Fibroblast of skin of left quadriceps (primary cell): Measurements from ENCODE around the gene DCP1B.

ENCODE experiments used
- DNase-seq, 2 experiments: peaks; one replicate each; pipeline ENCODE4 v3.0.0-alpha.2; 2013; ENCODE audit warnings: low read depth in 2 of 2

Gene DCP1B

DNA sequence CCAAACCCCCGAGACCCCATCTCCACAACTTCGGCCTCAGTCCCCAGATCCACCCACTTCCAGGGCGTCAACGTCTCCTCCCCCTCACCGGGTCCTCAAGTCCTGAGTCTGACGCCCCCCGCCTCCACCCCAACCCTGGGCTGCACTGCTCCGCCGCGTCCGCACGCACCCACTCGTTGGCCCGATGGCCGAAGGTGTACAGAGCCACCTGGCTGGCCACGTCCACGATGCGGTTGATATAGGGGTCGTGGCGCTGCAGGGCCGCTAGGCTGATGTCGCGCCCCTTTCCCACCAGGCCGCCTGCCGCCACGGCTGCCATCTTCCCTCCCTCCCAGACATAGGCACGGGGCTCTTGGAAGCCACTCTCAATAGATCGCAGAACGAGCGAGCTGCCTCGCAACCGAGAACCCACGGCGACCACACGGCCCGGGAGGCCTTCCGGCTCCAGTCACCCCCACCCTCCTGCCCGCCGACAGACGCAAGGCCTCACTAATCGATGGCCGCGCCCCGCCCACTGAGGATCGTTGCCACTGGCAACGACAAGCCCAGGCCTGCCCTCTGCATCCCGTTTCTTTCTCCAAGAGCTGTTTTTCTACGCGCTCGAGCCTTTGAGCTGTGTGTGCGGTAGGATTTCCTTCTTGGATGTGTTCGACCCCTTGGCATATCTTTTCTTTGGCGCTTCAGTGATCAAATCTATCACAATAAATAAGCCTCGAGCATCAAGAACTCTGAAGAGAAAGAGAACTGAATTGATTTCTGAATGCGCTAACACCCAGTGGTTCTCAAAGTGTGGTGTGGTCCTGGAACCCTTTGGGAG is at the start of gene DCP1B:
Gene DCP1B, minus strand, starts transcription at position 345 of the 817 bp plus-strand sequence. Its CDS starts 26 bp downstream, at position 319.
- DNase-seq = peak; percentile 90 to 91

DNA sequence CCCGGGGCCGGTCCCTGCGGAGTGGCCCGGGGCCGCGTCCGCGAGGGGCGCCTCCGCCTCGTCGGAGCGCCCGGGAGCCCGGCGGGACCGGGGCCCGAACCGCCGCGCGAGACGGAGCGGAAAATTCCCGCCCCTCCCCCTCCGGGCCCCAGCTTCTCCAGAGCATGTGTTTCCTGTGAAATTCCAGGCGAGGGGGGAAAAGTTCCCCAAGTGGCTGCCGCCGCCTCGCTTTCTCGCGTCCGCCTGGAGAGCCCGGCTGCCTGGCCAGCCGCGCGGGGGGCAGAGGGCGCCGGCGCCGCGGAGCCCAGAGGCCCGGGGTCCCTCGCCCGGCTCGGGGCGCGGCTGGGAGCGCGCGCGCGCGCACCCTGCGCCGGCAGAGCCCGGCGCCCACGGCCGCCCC is 49.4 kb upstream of the DCP1B start:
- peak in 1 of 2 experiments; percentile 21 for DNase-seq

DNA sequence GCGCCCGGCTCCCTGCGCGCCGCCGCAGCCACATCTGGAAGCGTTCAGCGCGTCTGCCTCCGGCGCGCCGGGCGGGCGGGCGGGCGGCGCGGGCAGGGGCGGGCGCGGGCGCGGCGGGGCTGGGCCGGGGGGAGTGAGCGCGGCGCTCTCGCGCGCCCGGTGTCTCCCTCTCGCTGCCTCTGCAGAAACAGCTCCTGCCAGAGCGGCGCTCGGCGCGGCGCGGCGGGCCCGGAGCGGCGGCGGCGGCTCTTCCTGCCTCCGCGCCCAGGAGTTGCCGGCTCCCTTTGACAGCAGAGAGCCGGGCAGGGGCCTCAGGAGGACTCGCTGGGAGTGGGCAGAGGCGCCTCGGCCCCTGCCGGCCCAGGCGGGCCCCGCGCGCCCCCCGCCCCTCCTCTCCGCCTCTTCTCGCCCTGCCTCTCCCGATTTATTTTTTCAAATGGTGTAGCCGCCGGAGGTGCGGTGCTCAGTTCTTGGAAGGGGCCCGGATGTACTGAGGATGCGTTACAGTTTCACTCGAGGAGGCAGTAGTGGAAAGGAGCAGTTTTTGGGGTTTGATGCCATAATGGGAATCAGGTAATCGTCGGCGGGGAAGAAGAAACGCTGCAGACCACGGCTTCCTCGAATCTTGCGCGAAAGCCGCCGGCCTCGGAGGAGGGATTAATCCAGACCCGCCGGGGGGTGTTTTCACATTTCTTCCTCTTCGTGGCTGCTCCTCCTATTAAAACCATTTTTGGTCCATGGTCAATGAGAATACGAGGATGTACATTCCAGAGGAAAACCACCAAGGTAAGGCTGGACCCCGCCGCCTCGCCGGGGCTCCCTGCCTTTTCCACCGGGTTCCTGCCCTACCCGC is 48.8 kb upstream of the DCP1B start, which contains the start of gene CACNA1C:
Gene CACNA1C, plus strand, starts transcription at position 162 of the 853 bp plus-strand sequence. Its CDS starts 576 bp downstream, at position 738.
- DNase-seq = peak; percentile 51 to 52

DNA sequence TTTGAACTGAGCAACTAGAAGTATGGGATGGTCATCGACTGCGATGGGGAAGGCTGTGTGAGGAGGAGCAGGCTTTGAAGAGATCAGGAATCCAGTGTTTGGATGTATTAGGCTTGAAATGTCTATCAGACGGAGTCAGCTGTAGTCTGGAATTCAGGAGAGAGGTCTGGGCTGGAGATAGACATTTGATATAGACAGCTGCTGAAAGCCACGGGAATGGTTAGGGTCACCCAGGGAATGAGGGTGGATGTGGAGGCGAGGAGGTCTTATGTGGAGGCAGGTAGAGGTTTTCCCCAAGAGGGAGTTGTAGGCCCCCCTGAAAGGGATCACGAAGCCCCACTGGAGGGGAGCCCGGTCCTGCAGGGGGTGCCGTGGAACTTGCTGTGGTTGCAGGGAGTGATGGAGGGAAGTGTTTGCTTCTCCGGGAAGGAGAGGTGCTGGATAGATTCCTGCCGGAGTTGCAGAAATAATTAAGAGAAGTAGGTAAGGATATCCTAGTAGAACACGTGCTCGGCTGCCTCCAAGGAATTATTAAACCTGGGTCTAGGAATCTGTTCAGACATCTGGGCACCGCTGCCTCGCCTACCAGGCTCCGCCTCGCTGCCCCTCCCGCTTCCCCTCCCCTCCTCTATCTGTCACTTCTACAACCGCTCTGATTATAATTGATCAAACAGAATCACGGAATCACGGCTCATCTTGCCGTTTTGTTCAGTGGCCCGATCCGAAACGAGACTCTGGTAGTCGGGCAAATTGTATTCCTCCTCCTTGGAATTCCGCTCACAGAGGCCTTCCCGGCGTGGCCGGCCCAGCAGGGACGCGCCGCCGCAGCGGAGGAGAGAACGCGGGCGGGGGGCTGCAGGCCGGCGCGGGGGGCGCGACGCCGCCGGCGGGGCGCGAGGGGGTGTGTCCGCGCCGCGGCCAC is 47.7 kb upstream of the DCP1B start:
- no peak for DNase-seq

DNA sequence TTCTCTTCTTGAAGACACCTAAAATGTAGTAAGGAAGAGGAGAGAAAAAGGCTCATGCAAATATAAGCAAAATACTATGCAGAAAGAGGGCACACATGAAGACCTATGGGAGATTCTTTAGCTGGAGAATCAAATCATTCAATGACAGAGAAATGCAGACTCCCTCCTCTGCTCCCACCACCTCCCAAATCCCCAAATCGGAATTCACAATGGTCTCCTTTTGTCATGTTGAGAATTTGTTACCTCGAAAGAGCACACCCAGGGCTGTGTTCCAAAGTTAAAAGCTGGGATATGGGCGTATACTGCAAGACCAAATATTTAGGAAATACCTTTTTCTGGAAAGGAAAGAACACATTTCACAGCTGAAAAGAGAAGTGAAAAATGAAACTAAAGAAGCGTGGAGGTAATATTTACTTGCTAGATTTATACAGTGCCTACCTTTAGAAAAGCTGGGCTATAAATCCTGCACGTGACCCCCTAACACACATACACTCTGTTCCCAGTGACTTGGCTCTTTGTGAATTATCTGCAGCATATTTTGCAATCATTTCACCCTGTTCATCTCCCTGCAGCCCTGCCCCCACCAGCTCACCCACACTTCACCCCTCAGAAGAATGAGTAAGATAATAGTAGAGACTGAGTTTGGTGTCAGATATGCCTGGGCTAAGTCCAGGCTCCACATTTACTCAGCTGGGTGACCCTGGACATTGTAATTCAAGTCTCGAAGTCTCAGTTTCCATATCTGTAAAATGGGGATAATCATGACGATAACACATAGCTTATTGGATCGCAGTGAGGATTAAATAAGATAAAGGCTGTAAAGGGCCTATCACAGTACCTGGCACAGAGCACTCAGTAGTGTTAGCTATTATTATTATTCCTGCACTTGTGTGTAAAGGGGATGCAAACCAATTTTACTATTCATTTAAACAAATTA is 45.6 kb upstream of the DCP1B start:
- peak in 1 of 2 experiments; percentile 20 for DNase-seq

DNA sequence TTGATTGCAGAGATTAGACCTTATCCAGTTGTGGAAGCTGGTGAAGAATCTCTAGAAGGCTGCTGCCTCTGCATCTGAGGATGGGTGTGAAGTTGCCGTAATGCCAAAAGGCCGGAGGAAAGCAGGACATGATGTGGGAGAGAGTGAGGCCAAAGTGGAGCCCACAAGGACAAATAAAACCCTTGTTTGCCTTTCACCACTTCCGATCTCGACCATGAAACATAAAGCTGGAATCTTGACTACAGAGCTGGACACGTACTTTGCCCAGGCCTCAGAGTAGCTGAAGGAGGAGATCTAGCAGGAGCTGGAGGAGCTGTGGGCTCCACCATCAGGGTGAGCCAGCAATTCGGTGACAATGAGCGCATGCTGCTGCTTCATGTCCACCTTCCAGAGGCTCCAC is 43.5 kb upstream of the DCP1B start:
- DNase-seq = no peak

DNA sequence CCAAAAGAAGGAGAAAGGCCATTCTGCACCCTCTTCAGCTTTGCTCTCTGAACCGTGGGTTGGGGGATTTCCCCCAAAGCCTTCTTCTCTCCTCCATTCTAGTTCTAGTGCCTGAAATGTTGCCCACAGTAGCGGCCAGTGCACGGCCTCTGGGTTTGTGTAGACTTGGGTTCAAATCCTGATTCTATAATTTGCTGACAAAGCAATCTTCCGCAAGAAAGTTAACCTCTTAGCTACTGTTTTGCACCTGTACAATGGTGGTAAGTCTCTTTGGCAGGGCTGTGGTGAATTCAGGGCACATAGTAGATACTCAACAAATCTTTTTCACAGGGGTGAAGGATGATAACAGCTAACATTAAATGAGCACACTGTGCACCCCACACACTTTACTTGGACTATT is 42.7 kb upstream of the DCP1B start:
- DNase-seq = no peak

DNA sequence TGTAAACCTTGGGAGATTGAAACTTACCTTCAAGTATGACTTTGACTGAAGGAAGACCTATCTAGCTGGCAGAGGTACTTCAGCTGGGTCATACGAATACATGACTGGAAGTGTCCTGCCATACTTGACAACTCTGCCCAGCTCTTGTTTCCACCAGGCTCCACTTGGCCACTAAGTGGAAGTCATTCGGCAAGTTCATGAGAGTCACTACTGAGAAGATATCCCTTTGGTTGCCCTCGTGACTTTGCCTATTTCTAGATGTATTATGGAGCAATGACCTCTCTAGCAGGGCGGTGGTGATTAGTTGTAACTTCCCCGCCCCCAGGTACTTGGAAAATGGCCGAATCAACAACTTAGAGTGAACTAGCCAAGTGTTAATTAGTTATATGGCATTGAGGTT is 39.9 kb upstream of the DCP1B start:
- DNase-seq = no peak

DNA sequence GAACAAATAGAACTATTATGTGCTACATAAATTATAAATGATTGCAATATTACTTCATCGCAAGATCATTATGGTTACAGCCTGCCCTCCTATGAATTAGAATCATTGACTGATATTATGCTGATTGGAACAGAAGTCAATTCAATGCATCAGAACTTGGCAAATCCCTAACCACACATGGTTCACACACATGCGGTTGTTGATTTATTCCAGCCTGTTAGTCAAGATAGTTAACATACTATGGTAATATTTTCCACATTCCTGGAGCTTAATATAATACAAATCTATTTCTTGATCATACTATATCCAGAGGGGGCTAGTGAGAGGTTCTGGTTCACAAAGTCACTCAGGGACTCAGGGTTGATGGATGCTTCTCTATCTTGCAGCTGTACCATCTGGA is 38.8 kb upstream of the DCP1B start:
- no peak for DNase-seq

DNA sequence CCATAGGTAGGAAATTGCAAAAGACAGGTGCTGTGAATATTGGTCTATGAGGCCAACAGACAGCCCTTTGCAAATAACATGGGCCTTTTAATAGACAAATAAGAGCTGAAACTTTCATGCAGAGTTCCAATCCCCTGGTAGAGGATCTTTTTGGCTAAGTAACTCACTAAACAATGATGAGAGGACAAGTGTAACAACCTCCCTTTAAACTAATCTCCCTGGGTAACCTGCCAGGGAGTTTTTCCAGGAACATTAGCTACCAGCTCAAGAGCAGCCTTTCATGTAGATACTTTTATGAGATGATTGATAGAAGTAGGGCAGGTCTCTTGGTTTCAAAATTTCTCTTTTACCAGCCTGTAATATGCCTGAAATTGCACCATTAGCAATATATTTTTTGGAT is 34.8 kb upstream of the DCP1B start:
- DNase-seq = no peak

DNA sequence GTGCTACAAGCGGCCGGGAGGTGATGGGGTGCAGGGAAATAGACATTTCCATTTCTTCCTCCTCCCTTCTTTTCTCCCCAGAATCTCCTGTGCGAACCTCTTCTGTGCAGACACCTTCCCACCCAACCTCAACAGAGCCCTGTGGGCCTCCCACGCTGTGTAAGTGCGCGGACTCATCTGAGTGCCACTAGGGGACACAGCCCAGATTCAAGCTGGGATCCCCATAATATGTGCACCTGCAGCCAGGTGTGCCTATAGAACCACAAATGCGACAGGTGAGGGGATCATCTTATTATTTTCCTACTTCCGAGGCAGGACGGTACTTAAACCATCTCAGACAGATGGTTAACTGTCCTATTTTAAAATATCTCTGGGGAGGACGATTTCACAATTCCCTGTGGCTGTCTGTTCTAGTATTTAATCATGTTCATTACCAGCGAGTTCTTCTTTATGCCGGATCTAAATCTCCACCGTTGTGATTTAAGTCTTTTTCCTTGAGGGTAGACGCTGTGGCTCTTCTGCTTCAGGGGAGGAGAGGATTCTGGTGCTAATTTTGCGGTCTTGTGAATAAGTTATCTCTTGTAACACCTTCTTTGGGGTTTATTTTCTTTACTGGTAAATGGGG is 31.3 kb upstream of the DCP1B start:
- DNase-seq = no peak

DNA sequence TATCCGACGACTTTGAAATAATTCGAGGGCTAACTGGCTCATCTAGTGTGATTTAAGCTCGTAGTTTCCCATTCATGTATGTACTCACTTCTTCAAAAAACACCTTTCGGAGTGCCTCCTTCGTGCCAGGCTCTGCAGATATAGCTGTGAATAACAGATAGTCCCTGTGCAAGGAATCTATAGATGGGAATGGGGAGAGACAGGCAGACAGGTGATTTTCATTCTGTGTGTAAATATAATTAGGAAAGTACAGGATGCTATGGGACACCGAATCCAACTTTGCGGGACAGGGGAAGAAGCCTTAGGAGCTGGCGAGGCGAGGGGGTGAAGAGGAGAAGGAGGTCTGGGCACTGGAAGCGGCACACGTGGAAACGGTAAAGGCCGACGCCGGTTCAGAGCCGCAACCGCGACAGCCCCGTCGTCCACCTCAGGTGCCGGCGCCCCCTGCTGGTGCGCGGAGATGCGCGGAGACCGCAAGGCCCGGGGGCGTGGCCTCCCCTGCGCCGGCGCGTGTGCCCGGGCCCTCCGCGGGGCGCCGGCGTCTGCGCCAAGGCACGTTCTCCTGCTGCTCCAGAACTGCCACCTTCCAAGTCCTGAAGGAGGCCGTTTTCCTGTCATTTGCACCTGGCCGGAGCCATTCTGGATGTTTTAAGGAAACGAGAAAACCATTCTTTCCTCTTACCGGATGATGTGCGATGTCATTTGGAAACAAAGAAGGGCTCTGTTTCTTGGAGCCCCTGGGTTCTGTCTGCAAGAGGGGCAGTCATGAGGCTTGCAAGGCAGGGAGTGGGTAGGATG is 30.6 kb upstream of the DCP1B start:
- peak; percentile 39 to 52 for DNase-seq

DNA sequence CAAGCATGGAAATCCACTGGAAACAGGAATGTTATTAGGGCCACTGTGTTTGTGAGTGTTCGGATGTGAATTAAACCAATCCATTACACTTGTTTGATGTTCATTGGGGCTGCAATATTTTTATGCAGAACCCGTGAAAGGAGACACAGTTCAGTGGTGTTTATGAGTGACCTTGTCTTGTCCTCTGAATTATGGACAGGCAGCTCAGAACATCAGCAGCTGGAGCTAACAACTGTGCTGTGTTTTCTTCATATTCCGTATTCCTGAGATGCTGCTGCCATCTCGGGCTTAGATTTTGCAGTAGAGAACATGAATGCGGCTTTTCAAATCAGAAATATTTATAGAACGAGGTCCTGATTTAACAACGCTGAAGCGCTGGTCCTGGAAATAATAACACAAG is 28.2 kb upstream of the DCP1B start:
- DNase-seq = no peak

DNA sequence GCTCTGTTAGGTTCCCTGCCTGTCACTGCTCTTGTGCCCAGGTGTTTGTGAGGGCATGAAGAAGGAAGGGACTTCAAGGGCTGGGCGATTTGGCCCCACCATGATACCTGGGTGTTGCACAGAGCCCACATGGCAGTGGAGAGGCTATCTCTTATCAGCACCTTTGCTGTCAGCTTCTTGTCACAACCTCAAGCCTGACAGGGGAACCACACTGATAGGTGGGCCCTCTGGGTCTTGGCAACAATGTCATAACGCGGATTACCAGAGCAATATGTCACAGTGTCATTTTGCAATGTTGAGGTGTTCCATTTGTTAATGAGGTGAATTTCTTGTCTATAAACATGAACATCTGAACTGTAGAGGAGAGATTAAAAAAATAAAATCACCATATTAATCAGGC is 25.6 kb upstream of the DCP1B start:
- no peak for DNase-seq

DNA sequence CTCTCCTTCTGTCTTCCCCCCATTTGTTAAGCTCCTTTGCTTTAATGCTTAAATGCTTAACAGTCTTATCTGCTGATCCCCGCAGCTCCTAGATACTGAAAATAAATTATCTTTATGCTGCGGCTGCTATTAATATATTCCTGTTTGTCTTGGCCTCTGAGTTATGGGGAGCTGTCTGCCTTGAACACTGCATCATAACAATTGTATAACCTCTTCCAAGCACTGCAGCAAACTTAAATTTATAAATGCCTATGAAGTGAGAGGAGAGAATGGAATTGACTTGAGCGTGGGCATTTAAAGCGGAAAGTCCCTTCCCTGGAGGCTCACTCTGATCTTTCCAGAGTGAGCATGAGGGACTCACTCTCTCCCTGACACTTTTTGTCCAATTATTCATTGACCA is 23.1 kb upstream of the DCP1B start:
- no peak for DNase-seq

DNA sequence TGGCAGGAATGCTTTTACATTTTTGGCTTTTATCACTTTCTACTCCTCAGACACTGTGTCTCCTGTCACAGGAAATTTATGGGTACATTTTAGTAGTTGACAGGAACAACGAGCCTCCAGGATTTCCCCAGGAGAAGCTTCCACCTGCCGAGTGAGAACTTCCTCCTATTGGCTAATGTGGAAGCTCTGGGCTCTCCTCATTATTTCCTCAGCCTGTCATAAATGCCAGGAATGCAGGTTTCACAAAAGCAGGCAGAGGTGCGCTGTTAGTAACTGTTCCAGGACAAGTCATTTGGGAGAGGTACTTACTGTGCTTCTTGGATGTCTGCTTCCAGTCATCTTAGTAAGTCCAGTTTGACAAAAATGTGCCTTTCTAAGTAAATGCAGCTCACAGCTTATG is 19.1 kb upstream of the DCP1B start:
- DNase-seq = no peak

DNA sequence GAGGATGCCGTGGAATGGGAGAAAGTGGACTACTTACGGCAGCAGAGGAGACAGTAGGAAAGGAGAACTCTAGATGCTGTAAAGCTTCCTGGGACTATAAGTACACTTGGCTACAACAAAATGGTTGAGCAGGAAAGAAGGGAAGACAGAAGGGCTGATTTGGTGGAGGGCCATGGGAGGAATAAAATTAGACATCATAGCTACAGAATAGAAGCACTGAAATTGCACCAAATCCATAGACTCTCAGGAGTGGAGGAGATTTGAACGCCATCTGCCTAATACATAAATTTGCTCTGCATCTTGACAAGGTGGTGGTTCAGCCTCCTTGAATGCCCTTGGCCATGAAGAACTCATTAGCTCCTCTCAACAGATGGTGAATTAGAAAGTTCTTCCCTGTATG is 16.3 kb upstream of the DCP1B start:
- DNase-seq = no peak

DNA sequence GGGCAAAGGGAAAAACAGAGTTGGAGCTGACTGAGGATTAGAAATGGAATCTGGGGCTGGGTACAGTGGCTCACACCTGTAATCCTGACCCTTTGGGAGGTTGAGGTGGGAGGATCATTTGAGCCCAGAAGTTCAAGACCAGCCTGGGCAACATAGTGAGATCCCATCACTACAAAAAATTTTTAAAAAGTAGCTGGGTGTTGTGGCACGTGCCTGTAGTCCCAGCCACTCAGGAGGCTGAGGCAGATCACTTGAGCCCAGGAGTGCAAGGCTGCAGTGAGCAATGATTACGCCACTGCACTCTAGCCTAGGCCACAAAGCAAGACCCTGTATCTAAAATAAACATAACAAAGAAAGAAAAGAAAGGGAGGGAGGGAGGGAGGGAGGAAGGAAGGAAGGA is 14.9 kb upstream of the DCP1B start:
- DNase-seq = no peak

DNA sequence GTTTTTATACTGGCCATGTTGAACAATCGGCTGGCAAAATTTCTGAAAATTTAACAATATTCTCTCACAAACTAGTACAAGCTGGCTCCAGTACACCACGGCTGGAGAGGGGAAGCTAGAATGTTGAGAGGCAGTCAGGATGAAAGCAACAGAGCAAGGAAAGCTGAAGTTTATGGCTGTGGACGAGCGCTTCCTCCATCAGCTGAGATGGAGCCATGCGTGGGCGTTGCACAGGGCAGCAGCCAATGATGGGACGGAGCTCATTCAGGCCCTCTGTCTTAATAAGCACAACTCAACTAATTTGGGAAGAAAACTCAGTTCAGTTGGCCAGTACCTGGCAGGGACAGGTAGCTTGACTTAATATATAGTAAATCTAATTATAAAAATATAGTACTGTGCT is 14.1 kb upstream of the DCP1B start:
- DNase-seq = no peak
